GOT3 (cell line): ENCODE results near the gene SEC61B.

Experiments used
- DNase-seq: peaks from one replicate; lab custom pipeline; 2025; ENCODE audit warnings: mixed read lengths; lab: John Stamatoyannopoulos, UW

SEC61B gene

DNA sequence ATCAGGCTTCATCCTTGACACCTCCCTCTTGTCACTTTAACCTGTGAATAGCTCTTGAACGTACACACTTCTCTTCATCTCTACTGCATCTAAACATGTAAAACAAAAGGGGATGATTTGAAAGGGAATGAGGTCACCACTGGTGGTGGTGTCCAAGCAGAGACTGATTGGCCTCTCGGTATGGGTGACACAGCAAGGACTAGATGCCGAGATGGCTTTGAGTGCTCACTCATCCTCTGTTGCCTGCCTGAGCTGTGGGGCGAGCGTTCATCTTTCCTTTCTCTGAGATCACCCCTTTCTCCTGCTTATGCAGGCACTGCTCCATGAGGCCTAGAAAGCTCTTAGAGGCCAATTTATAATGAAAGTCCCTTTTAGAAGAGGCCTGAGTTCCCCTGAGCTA is 51.9 kb downstream of the SEC61B start:
- no peak for DNase-seq

- no peak for DNase-seq
Observed at GRCh38 chr9:99274495-99274894, 52.4 kb downstream of the SEC61B start.
